GM23248 (cell line): ENCODE data around the gene CIDEB.

Source experiments
- EZH2 ChIP-seq: fragments of 200-600 bp; sonication (generic); IDR thresholded peaks from 2 replicates; pipeline ENCODE4 v1.6.1; 2018; ENCODE audit warnings: antibody characterized with exemption, mild to moderate bottlenecking; ENCODE audit not compliant: insufficient read depth, poor library complexity, severe bottlenecking
- EZH2phosphoT487 ChIP-seq: fragments of 200-600 bp; sonication (generic); IDR thresholded peaks from 2 replicates; pipeline ENCODE4 v1.6.1; 2018; ENCODE audit warnings: antibody characterized with exemption, moderate library complexity, mild to moderate bottlenecking, low read depth; ENCODE audit not compliant: insufficient read depth

- TF ChIP-seq EZH2, result no peak
- TF ChIP-seq EZH2phosphoT487, result no peak
Measured at GRCh38 chr14:24273422-24273998, 34.3 kb downstream of the CIDEB start.
